GM23338 (cell line): Measurements from ENCODE around the gene FLNB. TPM values are rescaled to one million over a fixed set of nuclear protein-coding genes. Genes with fewer than 3 reads are reported as not detected.

ENCODE experiments used
- ATAC-seq: fragments of 200-7000 bp; cut with Tn5 transposase; 3 replicates; pipeline ENCODE4 v1.9.1; 2020
- DNase-seq: peaks from one replicate; pipeline ENCODE4 v3.0.0-alpha.2; 2015; ENCODE audit warnings: low spot score
- H2AFZ ChIP-seq: fragments of 200-600 bp; sonication (generic); 2 replicates; pipeline ENCODE4 v1.8.0; 2016; ENCODE audit warnings: antibody characterized with exemption, mild to moderate bottlenecking, moderate library complexity
- H3F3A ChIP-seq: fragments of 200-600 bp; sonication (generic); replicated peaks from 2 replicates; pipeline ENCODE4 v1.8.0; 2017; ENCODE audit warnings: antibody characterized with exemption, mixed run types, low read depth
- H3K27ac ChIP-seq: fragments of 200-600 bp; sonication (generic); 2 replicates; pipeline ENCODE4 v1.6.1; 2016; ENCODE audit warnings: low read depth
- H3K27me3 ChIP-seq: fragments of 200-600 bp; sonication (generic); 2 replicates; pipeline ENCODE4 v1.8.0; 2016; ENCODE audit warnings: mild to moderate bottlenecking, mixed run types, moderate library complexity; ENCODE audit not compliant: insufficient read depth
- H3K36me3 ChIP-seq: fragments of 200-600 bp; sonication (generic); 2 replicates; pipeline ENCODE4 v1.8.0; 2016; ENCODE audit warnings: mild to moderate bottlenecking; ENCODE audit not compliant: insufficient read depth
- H3K4me1 ChIP-seq: fragments of 200-600 bp; sonication (generic); 2 replicates; pipeline ENCODE4 v1.8.0; 2016; ENCODE audit warnings: mild to moderate bottlenecking, moderate library complexity; ENCODE audit not compliant: insufficient read depth
- H3K4me2 ChIP-seq: fragments of 200-600 bp; sonication (generic); 2 replicates; pipeline ENCODE4 v1.7.1; 2017; ENCODE audit warnings: mixed run types
- H3K4me3 ChIP-seq: fragments of 200-600 bp; sonication (generic); 2 replicates; pipeline ENCODE4 v1.6.1; 2016; ENCODE audit warnings: mixed run types
- H3K79me2 ChIP-seq: fragments of 200-600 bp; sonication (generic); replicated peaks from 2 replicates; pipeline ENCODE4 v1.8.0; 2017; ENCODE audit warnings: mild to moderate bottlenecking; ENCODE audit not compliant: insufficient read depth
- H3K9me2 ChIP-seq: fragments of 200-600 bp; sonication (generic); 2 replicates; pipeline ENCODE4 v1.8.0; 2017; ENCODE audit not compliant: insufficient read depth
- H4K20me1 ChIP-seq: fragments of 200-600 bp; sonication (generic); replicated peaks from 2 replicates; pipeline ENCODE4 v1.8.0; 2017; ENCODE audit warnings: mild to moderate bottlenecking; ENCODE audit not compliant: insufficient read depth
- H3K27ac Mint-ChIP-seq: 2 replicates; pipeline ENCODE4 v1.8.0; 2020; ENCODE audit warnings: inconsistent platforms, mild to moderate bottlenecking, moderate library complexity, mixed read lengths
- H3K27me3 Mint-ChIP-seq: 3 replicates; pipeline ENCODE4 v1.8.0; 2022; ENCODE audit warnings: low read depth, mild to moderate bottlenecking, moderate library complexity, mixed read lengths, inconsistent platforms; ENCODE audit not compliant: insufficient read depth, poor library complexity
- H3K36me3 Mint-ChIP-seq: 3 replicates; pipeline ENCODE4 v1.8.0; 2021; ENCODE audit warnings: low read depth, mild to moderate bottlenecking, inconsistent platforms, moderate library complexity, mixed read lengths
- H3K4me1 Mint-ChIP-seq: 3 replicates; pipeline ENCODE4 v1.8.0; 2020; ENCODE audit warnings: mild to moderate bottlenecking, inconsistent platforms, mixed read lengths
- H3K4me3 Mint-ChIP-seq: 3 replicates; pipeline ENCODE4 v1.8.0; 2021; ENCODE audit warnings: moderate library complexity, mild to moderate bottlenecking, inconsistent platforms, mixed read lengths
- H3K9me3 Mint-ChIP-seq: 3 replicates; pipeline ENCODE4 v1.8.0; 2020; ENCODE audit warnings: moderate library complexity, mild to moderate bottlenecking, inconsistent platforms, mixed read lengths
- CTCF ChIP-seq, 2 experiments: fragments of 200-600 bp in 1 of 2; sonication (generic) in 1 of 2; conservative IDR thresholded peaks; 2 replicates each; pipeline versions ENCODE4 v1.5.1 to v1.6.1; 2016 to 2017; ENCODE audit warnings: antibody characterized with exemption in 2 of 2, low read depth in 2 of 2, mild to moderate bottlenecking in 2 of 2, moderate library complexity in 1 of 2
- EZH2phosphoT487 ChIP-seq: fragments of 200-600 bp; sonication (generic); IDR thresholded peaks from one replicate; pipeline ENCODE4 v1.8.1; 2018; ENCODE audit warnings: antibody characterized with exemption; ENCODE audit not compliant: unreplicated experiment
- JUNB ChIP-seq: IDR thresholded peaks from one replicate; pipeline ENCODE4 v1.6.1; 2016; ENCODE audit warnings: antibody characterized with exemption; ENCODE audit not compliant: unreplicated experiment
- NANOG ChIP-seq: IDR thresholded peaks from 2 replicates; pipeline ENCODE4 v1.6.1; 2016; ENCODE audit warnings: antibody characterized with exemption, borderline replicate concordance
- REST ChIP-seq: IDR thresholded peaks from one replicate; pipeline ENCODE4 v1.6.1; 2018; ENCODE audit warnings: antibody characterized with exemption; ENCODE audit not compliant: unreplicated experiment
- STAT1 ChIP-seq: IDR thresholded peaks from one replicate; pipeline ENCODE4 v1.6.1; 2016; ENCODE audit warnings: antibody characterized with exemption; ENCODE audit not compliant: unreplicated experiment
- ZNF462 ChIP-seq: fragments of 250-450 bp; sonication (Bioruptor Pico); IDR thresholded peaks from 2 replicates; pipeline ENCODE4 v1.5.0; 2020; ENCODE audit warnings: mild to moderate bottlenecking, moderate library complexity
- polyA plus RNA-seq: library from polyadenylated mRNA; unstranded; fragments of >200 nt; fragmentation: Nextera tagmentation; extraction: Ambion mirVana; gene quantifications from 2 replicates; pipeline ENCODE4 v1.2.1, GENCODE V29; 2016
- total RNA-seq: library from RNA; depleted of rRNA; stranded (reverse); fragments of >200 nt; shearing (Covaris generic); gene quantifications from 2 replicates; pipeline ENCODE4 v1.2.3, GENCODE V29; 2014

Gene FLNB
- total and polyA plus RNA-seq, 2 experiments from 2014 or later, result 39.7 to 179 TPM

GRCh38 chr3:58164199-58164879 is 156.1 kb downstream of the FLNB start:
- H3K4me1 Mint-ChIP-seq, result no peaks in the 10 kb centered on the region
- peaks cover 16% of the 10 kb centered on the region for H3K27me3 Mint-ChIP-seq
- no peak for DNase-seq
- no peak for ATAC-seq
- Histone ChIP-seq H4K20me1 (peaks cover 10% of the 10 kb centered on the region; the same call in 1 of the 2 replicates), H3K27me3 (no peaks in the 10 kb centered on the region), H3K4me2 (no peak overlapping the region), H3F3A (no peaks in the 10 kb centered on the region), H3K4me3 (no peak overlapping the region), H3K27ac (no peak overlapping the region), H2AFZ (no peak overlapping the region), H3K36me3 (peaks cover 25% of the 10 kb centered on the region), H3K9me2 (no peaks in the 10 kb centered on the region), H3K4me1 (no peaks in the 10 kb centered on the region; the same call in none of the 2 replicates), H3K79me2 (no peaks in the 10 kb centered on the region)
- H3K9me3 Mint-ChIP-seq, result no peaks in the 10 kb centered on the region; the same call in 2 of the 3 replicates
- H3K4me3 Mint-ChIP-seq, result no peak overlapping the region
- H3K36me3 Mint-ChIP-seq, result peaks cover 47% of the 10 kb centered on the region
- no peak overlapping the region for H3K27ac Mint-ChIP-seq
- TF ChIP-seq ZNF462 (CRISPR knock-in tag) (no peak), CTCF (conservative IDR thresholded peaks at IDR 0.05; ENCODE audit: low read depth in 2 of 2) (no peak), EZH2phosphoT487 (no peak), REST (no peak), JUNB (no peak), NANOG (no peak), STAT1 (no peak)
